WI38 (cell line): ENCODE data around the gene PAX6.

ENCODE experiments used
- H3K4me3 ChIP-seq: 2 replicates; pipeline ENCODE4 v1.5.1; 2011; ENCODE audit warnings: low read depth, mild to moderate bottlenecking, control low read depth, low read length
- TF ChIP-seq, protein P1 (sequence below): IDR thresholded peaks from 2 replicates; pipeline ENCODE4 v1.5.1; 2012; ENCODE audit warnings: low read depth, mild to moderate bottlenecking, control low read depth, low read length

PAX6 gene

DNA sequence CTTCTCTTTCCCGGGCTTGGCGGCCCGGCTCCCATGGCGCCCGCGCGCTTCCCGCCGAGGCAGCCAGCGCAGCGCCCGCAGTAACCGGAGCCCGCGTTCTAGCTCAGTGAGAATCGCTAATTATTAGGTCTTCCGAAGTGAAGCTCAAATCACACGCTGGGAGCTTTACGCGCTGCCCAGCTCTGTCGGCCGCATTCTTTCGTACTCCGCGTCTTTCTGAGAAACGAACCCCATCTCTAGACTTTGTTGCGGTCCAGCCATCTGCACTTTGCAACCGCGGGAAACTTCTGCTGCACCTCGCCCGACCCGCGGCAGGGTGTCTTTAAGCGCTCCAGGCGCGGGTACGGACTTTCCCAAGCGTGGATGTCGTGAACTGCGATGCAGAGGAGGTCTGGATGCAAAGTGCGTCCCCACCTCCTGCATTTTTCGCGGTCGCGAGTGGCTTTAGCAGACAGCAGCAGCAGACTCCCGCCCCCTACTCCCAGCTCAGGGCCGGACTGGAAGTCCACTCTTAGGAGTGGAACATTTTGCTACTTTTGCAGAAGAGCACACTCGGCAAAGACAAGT lies 6.0 kb upstream of the PAX6 start:
- no peak overlapping the region for H3K4me3 ChIP-seq
- TF ChIP-seq, protein P1, sequence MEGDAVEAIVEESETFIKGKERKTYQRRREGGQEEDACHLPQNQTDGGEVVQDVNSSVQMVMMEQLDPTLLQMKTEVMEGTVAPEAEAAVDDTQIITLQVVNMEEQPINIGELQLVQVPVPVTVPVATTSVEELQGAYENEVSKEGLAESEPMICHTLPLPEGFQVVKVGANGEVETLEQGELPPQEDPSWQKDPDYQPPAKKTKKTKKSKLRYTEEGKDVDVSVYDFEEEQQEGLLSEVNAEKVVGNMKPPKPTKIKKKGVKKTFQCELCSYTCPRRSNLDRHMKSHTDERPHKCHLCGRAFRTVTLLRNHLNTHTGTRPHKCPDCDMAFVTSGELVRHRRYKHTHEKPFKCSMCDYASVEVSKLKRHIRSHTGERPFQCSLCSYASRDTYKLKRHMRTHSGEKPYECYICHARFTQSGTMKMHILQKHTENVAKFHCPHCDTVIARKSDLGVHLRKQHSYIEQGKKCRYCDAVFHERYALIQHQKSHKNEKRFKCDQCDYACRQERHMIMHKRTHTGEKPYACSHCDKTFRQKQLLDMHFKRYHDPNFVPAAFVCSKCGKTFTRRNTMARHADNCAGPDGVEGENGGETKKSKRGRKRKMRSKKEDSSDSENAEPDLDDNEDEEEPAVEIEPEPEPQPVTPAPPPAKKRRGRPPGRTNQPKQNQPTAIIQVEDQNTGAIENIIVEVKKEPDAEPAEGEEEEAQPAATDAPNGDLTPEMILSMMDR, result no peak

DNA sequence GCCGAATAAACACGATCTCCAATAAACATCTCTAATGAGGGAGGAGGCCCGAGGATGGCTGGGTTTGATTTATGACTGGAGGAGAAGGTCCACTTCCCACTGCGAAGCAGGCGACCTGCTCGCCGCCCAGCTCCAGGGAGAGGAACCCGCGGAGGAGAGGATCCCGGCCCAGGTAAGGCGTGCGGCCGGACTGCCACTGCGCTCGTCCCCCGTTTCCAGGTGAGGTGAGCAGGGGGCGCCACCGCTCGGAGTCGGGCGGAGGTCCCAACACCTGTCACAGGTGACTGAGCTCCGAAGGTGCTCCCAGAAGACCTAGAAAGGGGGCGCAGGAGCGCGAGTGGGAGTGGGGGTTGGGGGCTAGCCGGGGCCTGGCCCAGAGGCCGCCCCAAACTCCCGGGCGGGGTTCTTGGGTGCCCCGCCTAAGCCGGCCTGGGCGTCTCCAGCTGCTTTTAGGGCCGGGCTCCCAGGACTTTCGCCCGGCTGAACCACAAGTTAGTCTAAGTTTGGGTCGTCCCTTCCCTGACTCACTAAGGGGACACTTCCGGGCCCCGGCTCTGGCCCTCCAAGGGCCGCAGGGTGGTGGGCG lies 5.4 kb upstream of the PAX6 start:
- TF ChIP-seq, protein P1, result no peak
- no peak overlapping the region for H3K4me3 ChIP-seq

DNA sequence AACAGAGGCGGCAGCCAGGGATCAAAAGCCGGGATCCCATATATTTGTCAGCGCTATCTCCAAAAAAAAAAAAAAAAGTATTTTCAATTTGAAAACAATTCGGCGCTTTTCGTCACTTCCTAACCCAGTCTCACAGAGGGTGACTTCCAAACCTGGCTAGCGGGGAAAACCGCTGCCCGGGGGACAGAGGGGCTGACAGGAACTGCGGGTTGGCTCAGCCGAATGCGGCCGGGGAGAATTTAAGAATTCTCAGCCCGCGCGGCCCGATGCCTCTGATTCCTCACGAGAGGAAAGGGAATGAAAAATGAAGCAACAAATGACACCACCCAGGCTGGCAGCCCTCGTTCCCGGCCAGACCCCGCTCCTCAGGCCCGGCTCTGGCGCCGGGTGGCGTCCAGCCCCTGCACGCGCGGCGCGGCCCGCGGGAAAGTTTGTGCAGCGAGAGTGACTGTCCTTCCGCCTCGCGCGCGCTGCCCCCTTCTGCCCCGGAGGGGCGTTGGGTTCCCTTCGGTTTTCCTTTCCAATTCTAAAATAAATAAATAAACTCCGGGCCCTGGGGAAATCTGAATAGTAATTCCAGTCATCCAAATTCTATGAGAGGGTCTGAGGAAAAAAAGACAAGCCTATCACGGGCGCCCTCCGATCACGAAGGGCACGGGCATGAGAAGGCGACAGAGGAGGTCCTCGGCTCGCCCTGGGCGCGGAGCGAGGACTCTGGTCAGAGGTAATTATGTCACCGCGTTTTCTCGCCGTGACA lies 4.8 kb upstream of the PAX6 start:
- peak overlapping the region; percentile 38 for H3K4me3 ChIP-seq
- TF ChIP-seq, protein P1, result no peak

DNA sequence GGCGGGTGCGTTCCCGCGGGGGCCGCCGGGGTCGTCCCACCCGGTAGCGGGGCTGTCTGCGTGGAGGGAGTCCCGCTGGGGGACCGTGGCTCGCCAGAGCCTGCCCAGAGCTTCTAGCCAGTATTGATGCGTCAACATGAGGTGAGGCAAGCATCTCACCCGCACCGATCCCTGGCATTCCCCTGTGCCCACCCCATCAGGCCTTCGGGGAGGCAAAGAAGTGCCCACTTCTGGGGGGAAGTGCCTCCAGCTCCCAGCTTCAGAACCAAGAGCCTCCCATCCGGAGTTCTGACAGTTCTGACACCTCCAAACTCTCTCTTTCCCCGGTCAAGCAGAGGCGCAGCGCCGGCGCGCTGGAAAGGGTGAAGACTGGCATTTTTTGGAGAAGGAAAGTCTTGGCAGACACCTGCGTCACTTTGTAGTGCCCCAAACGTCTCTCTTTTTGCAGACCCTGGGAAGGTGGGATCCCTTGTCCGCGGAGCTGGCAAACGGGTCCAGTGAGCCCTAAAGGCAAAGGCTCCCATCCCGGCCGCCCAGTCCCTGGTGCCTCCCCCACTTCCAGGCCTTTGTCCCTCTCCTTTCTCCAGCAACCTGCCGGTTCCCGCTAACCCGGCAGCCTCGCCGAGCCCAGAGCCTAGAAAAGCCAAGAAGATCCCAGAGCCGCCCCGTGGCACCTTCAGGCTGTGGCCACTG lies 3.2 kb upstream of the PAX6 start:
- TF ChIP-seq, protein P1, result no peak
- H3K4me3 ChIP-seq, result no peak overlapping the region

DNA sequence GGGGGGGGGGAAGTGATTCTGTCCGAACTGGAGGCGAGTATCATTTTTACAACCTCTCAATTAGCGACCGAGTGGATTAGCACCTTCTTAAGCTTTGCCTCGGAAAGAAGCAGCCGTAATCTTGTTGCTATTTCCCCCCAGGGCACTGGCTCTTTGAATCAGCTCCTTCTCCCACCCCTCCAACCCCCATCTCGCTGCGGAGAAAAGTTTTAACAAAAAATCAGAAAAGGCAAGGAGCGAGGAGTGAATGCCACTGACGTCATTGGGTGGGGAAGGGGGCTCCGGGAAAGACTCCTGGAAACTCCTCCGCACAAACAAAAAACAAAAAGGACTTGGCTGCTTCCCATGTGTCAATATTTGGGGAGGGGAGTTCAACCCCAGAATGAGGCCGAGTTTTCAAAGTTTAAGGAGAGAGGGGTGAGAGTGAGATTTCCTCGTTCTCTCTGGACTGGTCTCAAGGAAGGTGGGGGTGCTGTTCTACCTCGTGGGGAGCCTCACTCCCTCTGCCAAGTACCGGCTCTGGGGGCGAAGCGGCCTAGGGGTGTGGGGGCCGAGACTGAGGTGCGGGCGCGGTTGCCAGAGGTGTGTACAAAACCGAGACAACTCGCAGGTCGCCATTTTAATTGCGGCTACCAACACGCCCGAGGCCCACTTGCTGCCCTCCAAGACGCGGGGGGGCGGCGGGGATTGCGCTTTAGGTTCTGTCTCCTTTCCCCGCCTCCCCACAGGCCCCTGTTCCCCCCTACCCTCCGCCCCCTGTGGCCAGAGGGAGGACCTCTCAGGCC lies 2.5 kb upstream of the PAX6 start:
- H3K4me3 ChIP-seq, result no peak overlapping the region; the same call in 1 of the 2 replicates
- TF ChIP-seq, protein P1, result no peak

DNA sequence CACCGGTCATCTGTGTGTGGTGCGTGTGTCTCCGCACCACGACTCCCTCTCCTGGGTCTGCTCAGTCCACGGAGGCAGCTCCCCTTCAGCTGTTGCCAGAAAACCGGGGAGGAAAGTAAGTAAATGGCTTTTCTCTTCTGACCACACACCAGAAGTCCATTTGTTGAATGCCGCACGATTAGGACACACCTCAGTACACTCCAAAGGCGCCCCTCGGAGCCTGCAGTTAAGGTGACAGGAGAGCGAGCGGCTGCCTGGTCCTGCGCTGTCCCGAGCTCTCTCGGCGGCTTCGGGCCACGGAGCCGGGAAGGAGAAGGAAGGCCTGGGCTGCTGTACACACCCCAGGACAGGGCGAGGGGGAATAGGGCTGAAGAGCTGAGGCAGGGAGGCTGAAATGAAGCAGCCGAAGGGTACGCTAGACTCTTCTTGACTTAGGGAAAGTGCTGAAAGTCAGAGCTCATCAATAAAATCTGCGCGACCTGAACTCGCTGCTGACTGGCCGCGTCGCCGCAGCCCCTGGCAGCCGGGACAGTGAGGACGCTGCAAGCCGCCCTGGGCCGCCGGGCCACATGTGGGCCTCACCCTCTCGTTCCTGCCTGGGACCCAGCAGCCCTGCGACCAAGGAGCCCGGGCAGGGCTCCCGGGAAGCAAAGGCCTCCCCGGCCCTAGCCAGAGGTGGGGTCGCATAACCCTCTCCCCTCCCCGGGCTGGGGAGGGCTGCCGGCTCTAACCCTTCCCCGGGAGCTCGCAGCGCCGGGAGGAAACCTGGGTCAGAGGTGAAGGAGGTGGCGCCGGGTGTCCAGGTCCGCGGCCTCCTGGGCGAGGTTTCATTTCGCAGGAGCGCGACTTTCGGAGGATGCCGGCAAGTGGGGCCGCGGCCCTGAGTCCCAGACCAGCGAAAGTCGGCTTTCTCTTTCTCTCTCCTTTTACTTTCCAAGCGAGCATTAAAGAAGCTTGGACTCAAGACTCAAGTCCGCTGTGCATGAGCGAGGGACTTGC lies 1.6 kb upstream of the PAX6 start:
- H3K4me3 ChIP-seq, result peak overlapping the region; percentile 40
- TF ChIP-seq, protein P1, result no peak
